Measurements from ENCODE around the gene PPP1R3E. TPM values are rescaled to one million over a fixed set of nuclear protein-coding genes. Genes with fewer than 3 reads are reported as not detected.

Gene PPP1R3E
- total and polyA plus RNA-seq, 2 of the 13 experiments (the other 11 are each of a cell fraction or from before 2014, with no cell fraction given): 16.5 to 26.5 TPM

DNA sequence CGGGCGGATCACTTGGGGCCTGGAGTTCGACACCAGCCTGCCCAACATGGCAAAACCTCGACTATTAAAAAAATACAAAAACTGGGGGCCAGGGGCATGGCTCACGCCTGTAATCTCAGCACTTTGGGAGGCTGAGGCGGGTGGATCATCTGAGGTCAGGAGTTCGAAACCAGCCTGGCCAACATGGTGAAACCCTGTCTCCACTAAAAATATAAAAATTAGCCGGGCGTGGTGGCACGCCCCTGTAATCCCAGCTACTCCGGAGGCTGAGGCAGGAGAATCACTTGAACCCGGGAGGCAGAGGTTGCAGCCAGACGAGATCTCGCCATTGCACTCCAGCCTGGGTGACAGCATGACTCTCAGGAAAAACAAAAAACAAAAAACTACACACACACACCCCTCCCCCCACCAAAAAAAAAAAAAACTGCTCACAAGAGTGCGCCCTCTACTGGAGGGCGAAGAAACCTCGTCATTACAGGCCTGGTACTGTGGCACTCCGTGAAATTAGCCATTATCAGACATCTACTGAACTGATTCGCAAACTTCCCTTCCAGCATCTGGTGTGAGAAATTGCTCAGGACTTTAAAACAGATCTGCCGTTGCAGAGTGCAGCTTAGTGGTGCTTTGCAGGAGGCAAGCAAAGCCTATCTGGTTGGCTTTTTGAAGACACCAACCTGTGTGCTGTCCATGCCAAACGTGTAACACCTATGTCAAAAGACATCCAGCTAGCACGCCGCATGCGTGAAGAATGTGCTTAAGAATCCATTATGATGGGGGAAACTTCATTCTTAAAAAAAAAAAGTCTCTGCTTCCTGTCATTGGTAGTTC, 7.7 kb downstream of the PPP1R3E start (continued):
- TF ChIP-seq, protein P1, sequence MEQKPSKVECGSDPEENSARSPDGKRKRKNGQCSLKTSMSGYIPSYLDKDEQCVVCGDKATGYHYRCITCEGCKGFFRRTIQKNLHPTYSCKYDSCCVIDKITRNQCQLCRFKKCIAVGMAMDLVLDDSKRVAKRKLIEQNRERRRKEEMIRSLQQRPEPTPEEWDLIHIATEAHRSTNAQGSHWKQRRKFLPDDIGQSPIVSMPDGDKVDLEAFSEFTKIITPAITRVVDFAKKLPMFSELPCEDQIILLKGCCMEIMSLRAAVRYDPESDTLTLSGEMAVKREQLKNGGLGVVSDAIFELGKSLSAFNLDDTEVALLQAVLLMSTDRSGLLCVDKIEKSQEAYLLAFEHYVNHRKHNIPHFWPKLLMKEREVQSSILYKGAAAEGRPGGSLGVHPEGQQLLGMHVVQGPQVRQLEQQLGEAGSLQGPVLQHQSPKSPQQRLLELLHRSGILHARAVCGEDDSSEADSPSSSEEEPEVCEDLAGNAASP (CRISPR knock-in tag; IDR thresholded peaks at IDR 0.05; ENCODE audit: borderline replicate concordance): no peak
- peak; percentile 29; the same call in 1 of the 2 replicates for TF ChIP-seq PPARG (CRISPR knock-in tag; conservative IDR thresholded peaks at IDR 0.05)
- TF ChIP-seq, protein P2, sequence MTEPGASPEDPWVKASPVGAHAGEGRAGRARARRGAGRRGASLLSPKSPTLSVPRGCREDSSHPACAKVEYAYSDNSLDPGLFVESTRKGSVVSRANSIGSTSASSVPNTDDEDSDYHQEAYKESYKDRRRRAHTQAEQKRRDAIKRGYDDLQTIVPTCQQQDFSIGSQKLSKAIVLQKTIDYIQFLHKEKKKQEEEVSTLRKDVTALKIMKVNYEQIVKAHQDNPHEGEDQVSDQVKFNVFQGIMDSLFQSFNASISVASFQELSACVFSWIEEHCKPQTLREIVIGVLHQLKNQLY (CRISPR knock-in tag; IDR thresholded peaks at IDR 0.05): no peak
- no peak for TF ChIP-seq ZNF570 (CRISPR knock-in tag; IDR thresholded peaks at IDR 0.05; ENCODE audit: borderline replicate concordance)
- 0 out of 2 replicates have a peak, but pooled peaks have one; percentile 23 for TF ChIP-seq ZNF891 (CRISPR knock-in tag; IDR thresholded peaks at IDR 0.05)
- 0 out of 2 replicates have a peak, but pooled peaks have one; percentile 35 for TF ChIP-seq ADNP (CRISPR knock-in tag; IDR thresholded peaks at IDR 0.05)
- no peak for TF ChIP-seq ZNF644 (CRISPR knock-in tag; IDR thresholded peaks at IDR 0.05; ENCODE audit: low read depth)
- TF ChIP-seq ZBTB8A (CRISPR knock-in tag; IDR thresholded peaks at IDR 0.05; ENCODE audit: borderline replicate concordance, low read depth): no peak
- TF ChIP-seq ZNF441 (CRISPR knock-in tag; IDR thresholded peaks at IDR 0.05; ENCODE audit: borderline replicate concordance): no peak; the same call in 1 of the 2 replicates
- TF ChIP-seq CC2D1A (CRISPR knock-in tag; IDR thresholded peaks at IDR 0.05): 0 out of 2 replicates have a peak, but pooled peaks have one; percentile 90
- peak in 1 of 2 experiments; percentile 63; a peak in 1 of 4 replicates for TF ChIP-seq KLF16 (CRISPR knock-in tag; IDR thresholded peaks at IDR 0.05)
- TF ChIP-seq, protein P3, sequence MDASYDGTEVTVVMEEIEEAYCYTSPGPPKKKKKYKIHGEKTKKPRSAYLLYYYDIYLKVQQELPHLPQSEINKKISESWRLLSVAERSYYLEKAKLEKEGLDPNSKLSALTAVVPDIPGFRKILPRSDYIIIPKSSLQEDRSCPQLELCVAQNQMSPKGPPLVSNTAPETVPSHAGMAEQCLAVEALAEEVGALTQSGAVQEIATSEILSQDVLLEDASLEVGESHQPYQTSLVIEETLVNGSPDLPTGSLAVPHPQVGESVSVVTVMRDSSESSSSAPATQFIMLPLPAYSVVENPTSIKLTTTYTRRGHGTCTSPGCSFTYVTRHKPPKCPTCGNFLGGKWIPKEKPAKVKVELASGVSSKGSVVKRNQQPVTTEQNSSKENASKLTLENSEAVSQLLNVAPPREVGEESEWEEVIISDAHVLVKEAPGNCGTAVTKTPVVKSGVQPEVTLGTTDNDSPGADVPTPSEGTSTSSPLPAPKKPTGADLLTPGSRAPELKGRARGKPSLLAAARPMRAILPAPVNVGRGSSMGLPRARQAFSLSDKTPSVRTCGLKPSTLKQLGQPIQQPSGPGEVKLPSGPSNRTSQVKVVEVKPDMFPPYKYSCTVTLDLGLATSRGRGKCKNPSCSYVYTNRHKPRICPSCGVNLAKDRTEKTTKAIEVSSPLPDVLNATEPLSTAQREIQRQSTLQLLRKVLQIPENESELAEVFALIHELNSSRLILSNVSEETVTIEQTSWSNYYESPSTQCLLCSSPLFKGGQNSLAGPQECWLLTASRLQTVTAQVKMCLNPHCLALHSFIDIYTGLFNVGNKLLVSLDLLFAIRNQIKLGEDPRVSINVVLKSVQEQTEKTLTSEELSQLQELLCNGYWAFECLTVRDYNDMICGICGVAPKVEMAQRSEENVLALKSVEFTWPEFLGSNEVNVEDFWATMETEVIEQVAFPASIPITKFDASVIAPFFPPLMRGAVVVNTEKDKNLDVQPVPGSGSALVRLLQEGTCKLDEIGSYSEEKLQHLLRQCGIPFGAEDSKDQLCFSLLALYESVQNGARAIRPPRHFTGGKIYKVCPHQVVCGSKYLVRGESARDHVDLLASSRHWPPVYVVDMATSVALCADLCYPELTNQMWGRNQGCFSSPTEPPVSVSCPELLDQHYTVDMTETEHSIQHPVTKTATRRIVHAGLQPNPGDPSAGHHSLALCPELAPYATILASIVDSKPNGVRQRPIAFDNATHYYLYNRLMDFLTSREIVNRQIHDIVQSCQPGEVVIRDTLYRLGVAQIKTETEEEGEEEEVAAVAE (CRISPR knock-in tag; IDR thresholded peaks at IDR 0.05; ENCODE audit: borderline replicate concordance): peak; percentile 15; the same call in 1 of the 2 replicates
- TF ChIP-seq NKX3-1 (CRISPR knock-in tag; IDR thresholded peaks at IDR 0.05): peak; percentile 42; the same call in 1 of the 2 replicates
- TF ChIP-seq ZNF816 (CRISPR knock-in tag; IDR thresholded peaks at IDR 0.05; ENCODE audit: borderline replicate concordance): 0 out of 2 replicates have a peak, but pooled peaks have one; percentile 38
- TF ChIP-seq, protein P4, sequence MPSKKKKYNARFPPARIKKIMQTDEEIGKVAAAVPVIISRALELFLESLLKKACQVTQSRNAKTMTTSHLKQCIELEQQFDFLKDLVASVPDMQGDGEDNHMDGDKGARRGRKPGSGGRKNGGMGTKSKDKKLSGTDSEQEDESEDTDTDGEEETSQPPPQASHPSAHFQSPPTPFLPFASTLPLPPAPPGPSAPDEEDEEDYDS (CRISPR knock-in tag; IDR thresholded peaks at IDR 0.05): no peak
- TF ChIP-seq ZNF776 (CRISPR knock-in tag; IDR thresholded peaks at IDR 0.05): 0 out of 2 replicates have a peak, but pooled peaks have one; percentile 48
- TF ChIP-seq ZNF841 (CRISPR knock-in tag; IDR thresholded peaks at IDR 0.05; ENCODE audit: borderline replicate concordance): peak; percentile 60
- TF ChIP-seq MIXL1 (CRISPR knock-in tag; IDR thresholded peaks at IDR 0.05): peak; percentile 18; the same call in 1 of the 2 replicates
- TF ChIP-seq SP4 (CRISPR knock-in tag; IDR thresholded peaks at IDR 0.05): no peak
- peak; percentile 37 for TF ChIP-seq YY1 (IDR thresholded peaks at IDR 0.05; ENCODE audit: insufficient read depth, insufficient replicate concordance, low read depth, low read length)
- 0 out of 2 replicates have a peak, but pooled peaks have one; percentile 4 for TF ChIP-seq BCL6 (CRISPR knock-in tag; IDR thresholded peaks at IDR 0.05)
- 0 out of 2 replicates have a peak, but pooled peaks have one; percentile 58 for TF ChIP-seq TBP (CRISPR knock-in tag; IDR thresholded peaks at IDR 0.05)
- no peak for TF ChIP-seq U2AF1 (optimal IDR thresholded peaks at IDR 0.05; ENCODE audit: low read depth, low read length)
- TF ChIP-seq ZNF121 (CRISPR knock-in tag; IDR thresholded peaks at IDR 0.05): no peak
